ENCODE results near the gene UNC13C.

UNC13C gene

DNA sequence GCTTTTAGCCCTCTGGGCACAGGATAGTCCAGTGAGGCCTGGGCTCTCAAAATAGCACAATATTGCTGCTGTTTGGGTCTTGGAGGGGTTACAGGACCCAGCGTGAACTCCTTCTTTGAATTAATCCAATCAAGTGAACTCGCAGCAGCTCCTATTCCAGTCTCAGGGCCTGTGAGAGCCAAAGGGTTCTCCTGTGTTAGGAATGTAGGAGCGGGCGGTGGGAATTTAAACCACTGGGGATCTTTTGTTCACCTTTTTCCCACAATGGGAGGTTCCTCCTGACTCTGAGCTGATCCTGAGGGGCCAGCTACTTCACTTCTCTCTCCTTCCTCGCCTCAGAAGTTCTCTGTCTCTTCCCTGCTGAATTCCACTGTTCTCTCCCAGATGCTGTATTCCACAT, 504.0 kb downstream of the UNC13C start:
- DNase-seq (ENCODE audit: low read depth): no peak

DNA sequence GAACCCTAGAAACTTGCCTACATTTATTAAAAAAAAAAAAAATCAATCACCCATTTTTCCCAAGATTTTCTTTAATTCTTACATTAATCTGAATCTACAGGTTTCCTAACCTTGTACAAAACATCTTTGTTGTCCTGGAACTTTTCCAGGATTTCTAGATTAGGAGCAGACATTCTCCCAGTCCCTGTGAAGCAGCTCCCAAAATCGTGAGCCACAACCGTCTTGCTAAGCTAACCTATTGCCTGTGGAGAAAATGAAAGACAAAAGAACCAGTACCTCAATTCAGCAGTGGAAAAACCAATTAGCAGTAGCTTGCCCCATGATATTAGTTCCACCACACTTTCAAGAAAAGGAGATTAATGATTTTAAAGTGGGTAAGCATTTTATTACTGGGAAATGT, 522.1 kb downstream of the UNC13C start:
- DNase-seq (ENCODE audit: low read depth): no peak

DNA sequence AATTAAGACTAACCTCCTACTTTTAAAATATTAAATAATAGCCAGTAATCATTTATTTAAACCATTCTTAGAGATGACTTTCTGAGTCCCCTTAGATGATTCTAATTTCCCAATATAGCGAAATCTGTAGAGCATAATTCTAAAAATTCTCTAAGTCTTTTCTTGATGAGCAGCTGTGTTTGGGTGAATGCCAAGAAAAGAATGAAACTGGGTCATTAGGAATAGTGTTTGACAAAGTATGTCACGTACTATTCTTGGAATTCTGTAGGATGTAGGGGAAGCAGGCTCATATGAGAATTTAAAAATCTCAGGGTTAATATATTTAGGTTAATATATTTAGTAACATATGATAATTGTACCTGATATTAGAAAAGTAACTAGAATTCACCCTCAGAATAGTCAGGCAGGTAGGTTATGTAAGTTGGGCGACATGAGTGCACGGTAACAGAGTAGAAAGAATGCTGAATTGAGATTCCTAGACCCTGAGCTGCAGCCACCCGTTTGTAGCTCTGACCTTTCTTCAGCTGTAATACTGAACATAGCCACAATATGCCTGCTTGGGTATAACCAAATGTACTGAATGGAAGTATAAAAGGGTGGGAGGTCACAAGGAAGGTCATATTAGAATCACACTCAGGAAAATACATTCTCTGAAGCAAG, 524.3 kb downstream of the UNC13C start:
- DNase-seq (ENCODE audit: low read depth): no peak

DNA sequence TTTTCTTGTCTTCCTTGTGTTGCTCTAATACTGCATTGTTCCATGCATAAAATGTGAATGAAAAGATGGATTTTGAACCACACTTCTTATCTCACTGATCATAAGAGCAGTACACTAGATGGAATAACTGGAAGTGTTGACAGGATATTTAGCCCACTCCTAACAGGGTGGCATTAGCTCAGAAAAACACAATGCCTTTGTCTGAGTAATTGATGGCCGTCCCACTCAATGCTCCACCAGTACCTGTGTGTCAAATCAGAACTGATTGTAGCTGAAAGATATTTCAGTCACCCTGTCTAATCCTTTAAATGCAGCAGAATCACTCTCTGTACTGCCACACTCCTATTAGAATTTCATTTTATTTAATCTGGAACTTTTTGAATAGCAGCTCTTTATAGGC, 526.5 kb downstream of the UNC13C start:
- no peak for DNase-seq (ENCODE audit: low read depth)

DNA sequence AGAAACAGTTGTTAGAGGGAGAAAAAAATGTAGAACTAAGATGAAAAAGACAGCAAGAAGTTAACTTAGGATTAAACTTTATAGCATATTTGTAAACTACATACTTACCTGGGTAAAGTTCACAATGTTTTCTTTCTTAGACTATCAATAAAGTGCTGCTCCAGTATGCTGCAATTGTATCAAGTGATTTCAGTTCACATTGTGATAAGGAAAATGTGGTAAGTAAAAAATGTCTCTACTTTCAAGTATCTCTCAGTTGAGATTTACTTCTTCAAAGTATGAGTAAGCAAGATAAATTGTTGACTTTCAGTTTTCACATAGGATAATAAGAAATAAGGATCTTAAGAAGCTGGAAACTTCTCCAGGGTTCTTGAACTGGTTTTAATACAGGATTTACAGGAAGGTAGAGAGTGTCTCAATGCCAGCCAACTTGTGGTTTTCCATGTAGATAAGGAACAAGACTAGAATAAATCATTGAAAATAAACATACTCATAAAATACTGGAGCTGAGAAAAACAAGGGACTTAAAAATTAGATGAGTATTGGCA, 528.8 kb downstream of the UNC13C start:
- DNase-seq (ENCODE audit: low read depth): no peak

DNA sequence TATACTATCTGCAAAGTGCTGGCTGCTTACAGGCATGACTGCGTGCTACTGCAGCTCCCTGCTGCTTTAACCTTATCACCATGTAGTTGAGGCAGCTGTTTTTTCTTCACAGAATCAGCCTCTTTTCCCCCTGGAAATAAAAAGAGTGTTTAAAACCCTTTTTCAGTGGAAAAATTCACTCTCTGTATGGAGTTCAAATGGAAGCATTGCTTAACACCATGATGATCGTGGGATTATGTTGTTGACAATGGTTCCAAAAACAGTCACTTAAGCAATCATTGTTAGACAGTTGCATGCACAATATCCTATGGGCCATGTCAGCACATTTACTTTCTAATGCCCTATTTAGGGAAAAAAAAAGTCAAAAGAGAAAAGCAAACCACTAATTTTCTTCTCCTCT, 536.4 kb downstream of the UNC13C start:
- DNase-seq (ENCODE audit: low read depth): no peak

DNA sequence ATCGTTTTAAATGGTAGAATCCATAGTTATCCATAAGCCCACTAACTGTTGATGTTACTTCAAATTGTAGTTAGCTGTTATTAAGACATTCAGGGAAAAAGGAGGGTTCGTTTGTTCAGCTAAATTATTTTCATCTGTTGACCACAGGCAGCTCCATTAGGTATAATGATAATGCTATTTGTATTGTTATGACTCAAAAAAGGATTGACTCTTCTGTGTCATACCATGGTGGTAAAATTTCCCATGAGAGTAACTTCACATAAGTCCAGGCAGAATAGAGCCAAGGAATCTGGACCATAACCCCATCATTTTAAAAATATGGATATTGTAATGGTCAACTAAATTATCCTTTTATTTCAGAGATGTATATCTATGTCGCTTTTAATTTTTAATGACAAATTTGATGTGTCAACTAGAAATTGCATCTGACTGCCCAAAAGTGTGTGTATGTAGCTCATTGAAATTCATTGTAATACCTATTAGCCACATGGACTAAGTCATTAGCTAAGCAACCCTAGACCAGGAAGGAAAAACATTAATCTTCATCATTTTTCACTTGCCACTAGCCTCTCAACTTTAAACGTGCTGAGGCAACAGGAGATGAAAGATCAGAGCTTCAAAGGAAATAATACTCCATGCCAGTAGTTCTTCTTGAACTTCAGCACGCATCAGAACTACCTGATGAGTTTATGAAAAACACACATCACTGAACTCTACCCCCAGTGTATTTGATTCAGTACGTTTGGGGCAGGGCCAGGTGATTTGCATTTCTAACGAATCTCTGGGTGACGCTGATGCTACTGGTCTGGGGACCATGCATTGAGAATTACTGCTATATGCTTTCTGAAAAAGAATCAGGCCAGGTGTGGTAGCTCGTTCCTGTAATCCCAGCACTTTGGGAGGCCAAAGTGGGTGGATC, 537.7 kb downstream of the UNC13C start:
- no peak for DNase-seq (ENCODE audit: low read depth)

DNA sequence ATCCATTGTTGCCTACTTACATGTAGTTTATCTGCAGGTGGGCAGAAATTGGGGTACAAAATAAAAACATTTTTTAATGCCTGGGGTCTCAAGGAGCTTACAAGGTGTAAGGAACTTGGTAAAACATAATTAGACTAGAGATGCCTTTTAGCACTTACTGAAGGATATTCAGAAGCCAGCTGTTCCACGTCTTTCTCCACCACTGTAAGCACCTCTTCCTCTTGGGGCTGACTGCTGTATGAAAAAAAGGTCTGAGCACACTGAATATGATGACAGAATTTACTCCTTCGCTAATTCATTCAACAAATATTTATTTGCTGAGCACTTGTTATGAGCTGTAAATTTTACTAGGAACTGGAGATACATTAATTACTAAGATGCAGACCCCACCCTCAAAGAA, 539.1 kb downstream of the UNC13C start:
- no peak for DNase-seq (ENCODE audit: low read depth)

DNA sequence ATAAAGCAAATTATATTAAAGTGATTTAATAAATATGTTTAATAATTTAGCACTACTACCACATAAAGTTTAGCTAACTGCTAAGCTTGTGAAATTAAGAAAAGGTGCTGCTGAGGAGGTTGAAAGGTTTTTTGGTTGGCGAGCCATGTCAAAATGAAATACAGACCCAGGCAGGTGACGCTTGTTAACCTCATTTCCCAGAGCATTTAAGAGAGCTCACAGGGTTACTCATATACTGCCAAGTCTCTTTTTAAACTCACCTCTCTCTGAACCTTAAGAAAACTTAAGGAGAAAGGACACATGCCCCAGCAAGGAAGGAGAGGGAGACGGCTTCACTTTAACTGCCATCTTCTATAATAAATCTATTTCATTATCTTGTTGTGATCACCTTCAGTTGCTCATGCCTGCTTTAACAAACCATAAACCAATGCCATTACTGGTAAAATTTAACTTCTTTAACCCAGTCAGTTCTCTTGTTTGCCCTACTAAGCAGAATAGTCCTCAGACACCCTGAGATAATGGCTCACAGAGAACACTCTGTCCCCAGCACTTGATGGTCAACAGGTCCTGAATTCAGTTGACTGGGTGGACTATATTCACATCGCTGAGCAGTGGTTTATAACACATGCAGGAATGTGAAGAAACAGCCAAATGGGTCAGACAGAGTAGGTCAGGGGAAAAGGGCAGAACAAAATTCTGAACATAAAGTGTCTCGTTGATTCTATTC, 540.1 kb downstream of the UNC13C start:
- no peak for DNase-seq (ENCODE audit: low read depth)

DNA sequence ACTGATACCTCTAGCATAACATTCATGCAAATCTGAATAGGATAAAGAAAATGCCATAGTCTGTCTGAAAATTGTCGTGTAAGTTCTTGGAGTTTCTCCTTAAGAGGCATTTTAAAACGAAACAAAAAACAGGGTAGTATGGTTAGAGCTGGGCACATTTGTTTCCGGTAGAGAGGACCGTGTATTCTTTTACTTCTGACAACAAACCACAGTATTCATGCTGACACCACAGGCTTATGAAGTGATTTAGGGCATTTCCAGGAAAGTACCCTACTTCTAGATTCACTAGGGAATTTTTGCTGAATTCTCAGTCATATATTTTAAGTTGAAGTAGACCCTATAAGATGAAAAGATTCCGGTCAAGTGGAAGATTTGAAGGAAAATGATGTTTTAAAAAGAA, 541.3 kb downstream of the UNC13C start:
- DNase-seq (ENCODE audit: low read depth): no peak

DNA sequence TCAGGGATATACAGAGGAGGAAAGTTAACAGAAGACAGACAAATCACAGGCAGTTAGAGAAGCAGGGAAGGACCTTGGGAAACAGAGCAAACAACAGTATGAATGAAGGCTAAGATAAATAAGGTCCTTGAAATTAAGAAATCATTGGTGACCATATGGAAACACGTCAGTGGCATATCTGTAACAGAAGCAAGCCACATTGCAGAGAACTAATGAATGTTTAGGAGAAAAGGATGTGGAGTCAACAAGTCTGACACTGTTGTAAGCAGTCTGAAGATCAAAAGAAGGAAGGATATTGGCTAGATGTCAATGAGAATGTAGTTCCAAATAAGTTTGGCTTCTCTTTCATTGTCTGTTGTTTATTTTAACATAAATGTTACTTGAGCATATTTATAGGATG, 542.4 kb downstream of the UNC13C start:
- no peak for DNase-seq (ENCODE audit: low read depth)

DNA sequence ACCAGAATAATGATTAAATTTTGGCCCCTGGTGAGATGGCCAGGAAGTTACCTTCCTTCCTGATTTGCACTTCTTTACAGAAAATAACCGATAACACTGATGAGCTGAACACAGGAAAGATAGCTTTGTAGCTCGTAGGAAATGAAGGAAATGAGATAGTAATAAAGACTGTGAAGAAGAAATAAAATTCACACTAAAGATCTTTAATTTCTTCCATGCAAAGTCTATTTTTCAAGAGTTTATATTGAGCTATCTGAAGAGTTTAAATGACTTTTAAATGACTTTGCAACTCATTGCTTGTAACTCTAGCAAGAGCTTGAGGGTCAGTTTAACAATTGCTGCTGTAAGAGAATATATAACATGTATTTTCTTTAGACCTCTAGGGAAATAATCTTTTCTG, 543.0 kb downstream of the UNC13C start:
- DNase-seq (ENCODE audit: low read depth): no peak

DNA sequence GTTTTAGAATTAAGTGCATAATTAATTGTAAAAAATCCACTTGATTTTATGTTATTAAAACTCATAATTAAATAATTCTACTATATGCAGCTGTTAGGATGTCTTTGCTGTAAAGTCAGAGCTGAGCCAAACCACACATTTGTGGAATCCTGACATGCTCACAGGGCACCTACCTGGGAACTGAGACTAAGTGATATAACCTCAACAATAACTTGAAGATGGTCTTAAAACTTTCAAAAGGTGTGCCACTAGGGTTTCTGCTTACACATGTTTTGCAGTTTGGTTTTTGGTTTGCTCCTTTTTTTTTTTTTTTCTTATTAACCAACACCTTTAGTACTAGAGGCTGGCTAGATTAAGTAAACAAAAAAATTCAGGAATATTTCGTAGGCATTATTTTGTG, 549.8 kb downstream of the UNC13C start:
- DNase-seq (ENCODE audit: low read depth): no peak

DNA sequence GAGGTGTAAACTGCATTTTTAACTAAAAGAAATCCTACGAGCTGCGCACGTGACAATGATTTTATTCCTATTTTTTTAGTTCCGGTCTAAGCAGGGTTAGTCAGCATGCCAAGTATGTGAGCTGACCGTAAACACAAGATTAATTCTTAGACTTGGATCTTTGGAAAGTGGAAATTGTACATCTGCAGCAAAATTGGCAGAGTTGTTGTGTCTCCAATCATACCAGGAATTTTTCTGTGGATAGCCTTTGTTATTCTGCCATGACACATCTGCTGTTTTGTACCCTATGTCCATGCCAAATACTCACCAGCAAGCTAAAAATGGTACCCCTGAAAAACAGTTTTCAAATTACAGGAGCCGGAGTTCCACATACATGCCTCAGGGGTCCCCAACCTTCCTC, 562.5 kb downstream of the UNC13C start:
- DNase-seq (ENCODE audit: low read depth): no peak

DNA sequence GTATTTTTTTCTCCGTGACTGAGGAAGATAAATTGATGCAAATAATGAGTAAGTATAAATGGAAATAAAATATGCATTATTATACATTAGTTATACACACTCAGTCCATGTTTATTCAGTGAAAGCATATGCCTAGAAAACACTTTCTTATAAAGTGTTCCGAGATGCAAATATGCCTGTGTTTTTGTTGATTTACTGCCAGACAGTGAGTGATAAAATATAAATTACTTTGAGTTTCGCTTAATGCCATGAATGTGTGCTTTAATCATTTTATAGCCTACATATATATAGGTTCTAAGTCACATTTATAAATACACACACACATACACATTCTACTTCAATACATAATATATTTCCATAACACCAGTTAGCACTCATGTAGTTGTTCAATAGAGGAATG, 569.2 kb downstream of the UNC13C start:
- DNase-seq (ENCODE audit: low read depth): no peak

DNA sequence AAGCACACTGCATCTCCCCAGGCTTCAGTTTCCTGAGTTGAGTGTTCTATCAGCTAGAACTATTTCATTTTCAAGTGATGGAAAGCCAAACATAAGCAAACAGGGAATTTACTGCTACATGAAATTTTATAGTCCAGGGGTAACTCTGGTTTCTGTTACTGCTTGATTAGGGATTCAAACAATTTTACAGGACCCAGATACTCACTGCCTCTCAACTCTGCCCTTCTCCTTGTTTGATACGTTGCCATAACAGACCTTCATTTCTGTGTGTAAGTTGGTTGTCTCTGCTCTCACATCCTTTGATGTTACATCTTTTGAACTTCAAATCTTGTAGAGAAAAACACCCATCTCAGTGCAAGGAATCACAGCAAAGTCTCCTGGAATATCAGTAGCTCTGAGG, 572.7 kb downstream of the UNC13C start:
- no peak for DNase-seq (ENCODE audit: low read depth)

DNA sequence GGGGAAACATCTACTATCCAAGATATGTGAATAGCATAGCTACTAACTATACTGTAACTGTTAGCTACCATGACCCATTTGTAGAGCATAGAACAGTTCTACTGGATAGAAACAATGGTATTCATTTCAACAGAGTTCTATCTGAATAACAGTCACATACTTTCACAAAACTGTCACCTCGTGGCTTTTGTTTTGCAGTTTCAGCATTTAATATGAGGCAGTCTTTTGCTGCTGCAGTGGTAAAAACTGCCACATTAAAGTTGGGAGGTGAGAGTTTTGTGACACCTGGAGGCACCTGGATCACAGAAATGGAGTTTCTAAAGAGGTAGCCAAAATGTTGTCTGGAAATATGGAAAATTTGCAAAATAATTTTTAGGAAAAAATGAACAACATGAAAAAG, 578.0 kb downstream of the UNC13C start:
- no peak for DNase-seq (ENCODE audit: low read depth)

DNA sequence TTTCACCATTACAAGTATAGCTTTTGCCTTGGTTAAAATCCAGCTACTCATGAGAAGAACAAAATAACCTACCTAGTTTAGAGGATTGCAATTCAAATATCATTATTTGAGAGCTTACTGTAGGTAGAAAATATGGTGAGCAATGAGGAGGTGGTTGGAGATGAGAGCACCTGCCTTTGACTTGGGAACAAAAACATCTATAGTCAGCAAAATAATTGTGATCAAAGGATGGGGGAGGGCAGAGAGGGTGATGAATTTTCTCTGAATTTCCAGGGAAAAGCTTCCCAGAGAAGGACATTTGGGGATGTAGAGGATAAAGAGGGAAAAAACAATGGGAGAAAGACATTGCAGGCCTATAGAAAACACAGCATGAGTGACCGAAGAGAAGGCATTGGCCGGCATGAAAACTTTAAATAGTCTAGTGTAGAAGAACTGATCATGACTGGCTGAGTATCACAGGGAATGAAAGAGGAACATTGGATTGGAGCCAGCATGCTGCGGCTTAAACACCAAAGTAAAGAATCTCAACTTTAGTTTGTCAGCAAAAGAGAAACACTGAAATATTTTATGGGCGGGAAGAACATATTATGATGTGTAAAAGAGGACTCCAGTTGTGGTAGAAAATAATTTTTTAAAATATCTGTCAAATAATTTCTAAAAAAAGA, 581.3 kb downstream of the UNC13C start:
- no peak for DNase-seq (ENCODE audit: low read depth)

DNA sequence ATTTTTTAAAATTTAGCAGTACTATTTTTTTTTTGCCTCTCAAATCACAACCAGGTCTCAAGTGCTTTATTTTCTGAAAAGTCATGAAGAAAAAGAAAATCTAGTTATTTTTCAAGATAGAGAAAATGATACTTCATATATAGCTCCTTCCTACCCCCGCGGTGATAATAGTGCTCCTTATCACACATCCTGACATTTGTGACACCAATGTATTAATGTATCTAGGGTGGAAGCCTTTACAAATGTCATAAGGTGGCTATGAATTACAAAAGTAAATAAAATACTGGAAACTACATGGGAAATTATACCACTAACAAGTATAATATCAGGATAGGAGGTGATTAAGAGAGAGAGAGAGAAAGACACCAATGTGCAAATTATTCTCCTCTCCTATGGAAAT, 582.2 kb downstream of the UNC13C start:
- no peak for DNase-seq (ENCODE audit: low read depth)

DNA sequence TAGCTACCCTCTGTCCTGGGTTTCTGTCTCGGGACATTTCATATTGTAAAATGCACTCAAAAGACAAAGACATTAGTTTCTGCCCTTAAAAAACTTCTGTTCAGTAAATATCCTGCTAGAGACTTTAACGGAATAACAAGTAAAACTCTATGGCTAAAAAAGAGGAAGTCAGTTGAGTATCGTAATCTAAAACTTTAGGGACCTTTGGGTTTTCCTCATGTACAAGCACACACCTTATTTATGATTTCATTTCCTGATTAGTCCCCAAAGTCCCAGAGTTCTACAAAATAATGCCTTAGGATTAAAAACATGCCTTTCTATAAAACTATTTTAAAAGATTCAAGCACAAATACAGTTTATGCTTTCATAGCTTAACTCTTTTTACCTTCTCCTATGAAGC, 585.9 kb downstream of the UNC13C start:
- no peak for DNase-seq (ENCODE audit: low read depth)

DNA sequence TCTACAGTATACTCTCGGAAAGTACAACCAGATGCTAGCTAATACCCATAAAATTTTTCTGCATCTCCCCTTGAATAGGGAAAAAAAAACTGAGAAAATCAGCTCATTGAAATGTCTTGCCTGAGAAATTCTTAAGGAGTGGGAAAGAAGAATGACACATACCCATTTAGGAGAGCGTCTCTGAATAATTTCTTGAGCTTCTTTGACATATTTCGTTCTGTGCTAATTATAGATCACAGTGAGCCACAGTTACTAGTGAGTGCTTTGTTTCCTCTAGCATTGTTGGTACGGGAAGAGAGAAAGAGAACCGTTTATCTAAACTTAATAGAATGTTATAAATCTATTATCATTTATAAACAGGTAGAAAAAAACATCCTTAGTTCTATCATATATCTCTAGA, 588.4 kb downstream of the UNC13C start:
- no peak for DNase-seq (ENCODE audit: low read depth)

DNA sequence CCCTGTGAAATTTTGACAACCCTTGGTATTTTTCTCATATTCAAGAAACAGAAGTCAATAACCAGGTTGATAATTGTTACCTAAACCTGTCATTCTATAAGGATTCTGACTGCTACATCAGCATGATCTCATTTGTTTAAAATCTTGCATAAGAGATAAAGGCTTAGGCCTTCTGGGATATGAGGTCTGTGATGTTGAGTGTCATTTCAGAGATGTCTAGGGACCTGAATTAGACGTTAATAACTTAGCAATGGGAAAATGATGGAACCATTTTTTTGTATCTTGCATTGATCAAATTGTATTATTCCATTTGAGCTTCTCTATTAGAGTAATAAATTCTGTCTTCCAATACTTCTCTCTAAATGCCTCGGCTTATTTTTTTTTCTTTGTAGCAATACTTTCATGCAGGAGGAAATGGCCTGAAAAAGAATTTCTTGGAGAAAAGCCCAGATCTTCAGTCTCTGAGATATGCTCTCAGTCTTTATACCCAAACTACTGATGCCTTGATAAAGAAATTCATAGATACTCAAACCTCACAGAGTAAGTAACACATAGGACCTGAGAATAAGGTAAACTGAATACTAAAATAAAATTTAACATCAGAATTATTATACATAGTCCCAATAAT, 589.3 kb downstream of the UNC13C start:
- no peak for DNase-seq (ENCODE audit: low read depth)
